ENCODE results near the gene CTSC. TPM values are rescaled to one million over a fixed set of nuclear protein-coding genes. Genes with fewer than 3 reads are reported as not detected.
A peak's percentile ranks its signal among the peaks of the same experiment; 100 is the strongest.

The CTSC gene
- polyA plus RNA-seq, 3 donors: 150 to 415 (median 284) TPM

DNA sequence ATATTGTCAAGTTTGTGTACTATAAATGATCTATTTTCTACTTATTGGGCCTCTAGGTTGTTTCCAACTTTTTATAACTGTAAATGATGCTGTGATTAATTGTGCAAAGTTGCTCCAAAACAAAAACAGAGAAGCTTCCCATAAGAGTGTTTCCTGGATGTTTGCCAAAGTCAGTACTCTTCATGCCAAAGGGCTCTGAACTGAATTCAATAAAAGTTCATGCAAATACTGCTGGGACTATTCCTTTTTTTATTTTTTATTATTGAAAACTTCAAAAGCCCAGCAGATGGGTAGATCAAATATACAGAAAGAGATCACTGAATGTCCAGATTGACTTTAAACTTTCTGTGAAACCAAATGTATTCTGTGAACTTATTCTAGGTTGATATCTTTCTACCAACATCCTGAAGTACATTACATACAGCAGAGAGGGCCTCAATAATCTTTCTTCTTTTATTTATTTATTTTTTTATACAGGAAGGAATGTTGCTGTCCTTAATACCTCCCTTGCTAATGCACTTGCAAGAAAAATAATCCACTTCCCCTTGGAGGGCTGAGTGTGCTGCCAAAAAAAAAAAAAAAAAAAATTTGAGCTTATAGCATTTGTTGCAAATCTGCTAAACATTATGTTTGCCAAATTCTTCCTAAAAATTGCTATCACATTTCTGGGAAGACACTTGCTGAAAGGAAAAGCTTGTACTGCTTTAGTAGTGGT, 53.0 kb downstream of the CTSC start:
- Mint-ChIP-seq H3K27me3 (ENCODE audit: low read depth in 3 of 3) (no peaks in the 10 kb centered on the region), H3K4me1 (no peaks in the 10 kb centered on the region), H3K4me3 (no peak overlapping the region), H3K27ac (no peak overlapping the region), H3K9me3 (peaks cover 0 to 2% (median 0%) of the 10 kb centered on the region in 7 donors), H3K36me3 (peaks cover 44 to 58% of the 10 kb centered on the region in 2 donors)
- H3K9me3 ChIP-seq (replicated peaks in 1 of 2; ENCODE audit: control insufficient read depth in 1 of 2, insufficient read depth in 1 of 2, low read length in 2 of 2): no peaks in the 10 kb centered on the region
- no peak overlapping the region for H3K4me3 ChIP-seq (replicated peaks in 1 of 3; ENCODE audit: low read depth in 2 of 3, low read length in 3 of 3)
- intact Hi-C loops (cut with micrococcal nuclease): no loop called here
- TF ChIP-seq, protein P1, sequence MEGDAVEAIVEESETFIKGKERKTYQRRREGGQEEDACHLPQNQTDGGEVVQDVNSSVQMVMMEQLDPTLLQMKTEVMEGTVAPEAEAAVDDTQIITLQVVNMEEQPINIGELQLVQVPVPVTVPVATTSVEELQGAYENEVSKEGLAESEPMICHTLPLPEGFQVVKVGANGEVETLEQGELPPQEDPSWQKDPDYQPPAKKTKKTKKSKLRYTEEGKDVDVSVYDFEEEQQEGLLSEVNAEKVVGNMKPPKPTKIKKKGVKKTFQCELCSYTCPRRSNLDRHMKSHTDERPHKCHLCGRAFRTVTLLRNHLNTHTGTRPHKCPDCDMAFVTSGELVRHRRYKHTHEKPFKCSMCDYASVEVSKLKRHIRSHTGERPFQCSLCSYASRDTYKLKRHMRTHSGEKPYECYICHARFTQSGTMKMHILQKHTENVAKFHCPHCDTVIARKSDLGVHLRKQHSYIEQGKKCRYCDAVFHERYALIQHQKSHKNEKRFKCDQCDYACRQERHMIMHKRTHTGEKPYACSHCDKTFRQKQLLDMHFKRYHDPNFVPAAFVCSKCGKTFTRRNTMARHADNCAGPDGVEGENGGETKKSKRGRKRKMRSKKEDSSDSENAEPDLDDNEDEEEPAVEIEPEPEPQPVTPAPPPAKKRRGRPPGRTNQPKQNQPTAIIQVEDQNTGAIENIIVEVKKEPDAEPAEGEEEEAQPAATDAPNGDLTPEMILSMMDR (IDR thresholded peaks at IDR 0.05): no peak
- H3K27ac ChIP-seq (ENCODE audit: low read depth in 1 of 2, low read length in 2 of 2): no peak overlapping the region
- no peak overlapping the region for H3K9ac ChIP-seq (ENCODE audit: insufficient read depth, low read length, poor library complexity, severe bottlenecking)
- H3K4me1 ChIP-seq (ENCODE audit: control insufficient read depth in 1 of 2, insufficient read depth in 2 of 2, low read length in 2 of 2): no peaks in the 10 kb centered on the region
- no peak overlapping the region for H2AFZ ChIP-seq (ENCODE audit: insufficient read depth, low read depth, low read length, poor library complexity, severe bottlenecking)
- H3K79me2 ChIP-seq (ENCODE audit: insufficient read depth, low read length): no peaks in the 10 kb centered on the region
- no peak for DNase-seq
- peaks cover 5% of the 10 kb centered on the region for H4K20me1 ChIP-seq (ENCODE audit: insufficient read depth, low read length)
- no peak overlapping the region for H3K4me2 ChIP-seq (replicated peaks; ENCODE audit: extremely low read depth, low read length, poor library complexity, severe bottlenecking)
- no peaks in the 10 kb centered on the region for H3K27me3 ChIP-seq (ENCODE audit: control insufficient read depth in 2 of 2, insufficient read depth in 2 of 2, low read length in 2 of 2)
- peaks cover 17 to 75% of the 10 kb centered on the region in 2 donors for H3K36me3 ChIP-seq (replicated peaks in 1 of 2; ENCODE audit: control insufficient read depth in 1 of 2, insufficient read depth in 2 of 2, low read length in 2 of 2)

GRCh38 chr11:88282747-88283515, 54.6 kb downstream of the CTSC start:
- Mint-ChIP-seq H3K9me3 (peaks cover 0 to 2% (median 0%) of the 10 kb centered on the region in 7 donors), H3K36me3 (peaks cover 36 to 52% of the 10 kb centered on the region in 2 donors), H3K4me3 (no peak overlapping the region), H3K27me3 (ENCODE audit: low read depth in 3 of 3) (no peaks in the 10 kb centered on the region), H3K4me1 (no peaks in the 10 kb centered on the region), H3K27ac (peak overlapping the region in 1 of 7 donors; percentile 59)
- H3K9me3 ChIP-seq (replicated peaks in 1 of 2; ENCODE audit: control insufficient read depth in 1 of 2, insufficient read depth in 1 of 2, low read length in 2 of 2): no peaks in the 10 kb centered on the region
- H4K20me1 ChIP-seq (ENCODE audit: insufficient read depth, low read length): peaks cover 5% of the 10 kb centered on the region
- no peaks in the 10 kb centered on the region for H3K27me3 ChIP-seq (ENCODE audit: control insufficient read depth in 2 of 2, insufficient read depth in 2 of 2, low read length in 2 of 2)
- H2AFZ ChIP-seq (ENCODE audit: insufficient read depth, low read depth, low read length, poor library complexity, severe bottlenecking): no peak overlapping the region
- no peak overlapping the region for H3K27ac ChIP-seq (ENCODE audit: low read depth in 1 of 2, low read length in 2 of 2)
- no peaks in the 10 kb centered on the region for H3K79me2 ChIP-seq (ENCODE audit: insufficient read depth, low read length)
- no peak overlapping the region for H3K4me2 ChIP-seq (replicated peaks; ENCODE audit: extremely low read depth, low read length, poor library complexity, severe bottlenecking)
- intact Hi-C loops (cut with micrococcal nuclease): no loop called here
- H3K9ac ChIP-seq (ENCODE audit: insufficient read depth, low read length, poor library complexity, severe bottlenecking): no peak overlapping the region
- peaks cover 11 to 60% of the 10 kb centered on the region in 2 donors for H3K36me3 ChIP-seq (replicated peaks in 1 of 2; ENCODE audit: control insufficient read depth in 1 of 2, insufficient read depth in 2 of 2, low read length in 2 of 2)
- DNase-seq: no peak
- TF ChIP-seq, protein P1 (IDR thresholded peaks at IDR 0.05): no peak
- WGBS (ENCODE audit: insufficient coverage): no CpG with 5 or more reads among the region's 1 CpG
- no peak overlapping the region for H3K4me3 ChIP-seq (replicated peaks in 1 of 3; ENCODE audit: low read depth in 2 of 3, low read length in 3 of 3)
- H3K4me1 ChIP-seq (ENCODE audit: control insufficient read depth in 1 of 2, insufficient read depth in 2 of 2, low read length in 2 of 2): no peaks in the 10 kb centered on the region

Measured in CD14-positive monocyte (primary cell).